CD4-positive, alpha-beta T cell treated with Interleukin-15 for 1 hour (primary cell): ENCODE measurements around the gene ASB5.
"Not testable (repeated sequence)": the region's sequence is repeated elsewhere in the genome, so short reads cannot be mapped to it uniquely, and the experiment has no call there.

Experiments used
- DNase-seq: peaks from one replicate; pipeline ENCODE4 v3.0.0-alpha.2; 2020

Gene ASB5

GRCh38 chr4:176268963-176269362 is at the start of gene ASB5:
Gene ASB5 (minus strand): TSS chr4:176269222. CDS start chr4:176269108, 114 bp downstream.
- DNase-seq, result no peak

GRCh38 chr4:176313596-176314336 is 44.7 kb upstream of the ASB5 start:
- DNase-seq, result no peak

DNA sequence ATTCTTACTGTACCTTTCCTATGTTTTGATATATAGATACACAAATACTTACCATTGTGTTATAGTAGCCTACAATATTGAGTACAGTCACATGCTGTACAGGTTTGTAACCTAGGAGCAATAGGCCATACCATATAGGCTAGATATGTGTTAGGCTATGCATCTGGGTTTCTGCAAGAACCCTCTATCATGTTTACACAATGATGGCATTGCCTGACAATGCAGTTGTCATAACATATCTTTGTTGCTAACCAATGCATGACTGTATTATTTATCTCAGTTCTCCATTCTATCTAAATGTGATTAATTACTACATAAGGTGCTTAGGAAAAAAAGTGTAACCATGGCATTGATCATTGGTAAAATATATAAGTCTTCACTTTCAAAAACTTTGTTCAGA is 40.8 kb upstream of the ASB5 start:
- DNase-seq, result no peak

- DNase-seq, result no peak
Measured at GRCh38 chr4:176309046-176309445, 40.0 kb upstream of the ASB5 start.

- DNase-seq, result no peak
Measured at GRCh38 chr4:176308441-176308840, 39.4 kb upstream of the ASB5 start.

DNA sequence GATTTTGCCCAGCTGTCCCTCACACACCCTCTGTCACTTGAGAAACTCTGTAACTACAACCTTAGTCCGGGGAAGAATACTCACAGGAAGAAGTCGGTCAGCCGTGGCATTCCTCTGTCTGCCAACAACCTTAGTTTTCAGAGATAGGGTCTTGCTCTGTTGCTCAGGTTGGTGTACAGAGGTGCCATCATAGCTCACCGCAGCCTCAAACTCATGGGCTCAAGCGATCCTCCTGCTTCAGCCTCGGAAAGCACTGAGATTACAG is 38.6 kb upstream of the ASB5 start:
- no peak for DNase-seq

GRCh38 chr4:176306837-176307665 is 38.0 kb upstream of the ASB5 start:
- no peak for DNase-seq

DNA sequence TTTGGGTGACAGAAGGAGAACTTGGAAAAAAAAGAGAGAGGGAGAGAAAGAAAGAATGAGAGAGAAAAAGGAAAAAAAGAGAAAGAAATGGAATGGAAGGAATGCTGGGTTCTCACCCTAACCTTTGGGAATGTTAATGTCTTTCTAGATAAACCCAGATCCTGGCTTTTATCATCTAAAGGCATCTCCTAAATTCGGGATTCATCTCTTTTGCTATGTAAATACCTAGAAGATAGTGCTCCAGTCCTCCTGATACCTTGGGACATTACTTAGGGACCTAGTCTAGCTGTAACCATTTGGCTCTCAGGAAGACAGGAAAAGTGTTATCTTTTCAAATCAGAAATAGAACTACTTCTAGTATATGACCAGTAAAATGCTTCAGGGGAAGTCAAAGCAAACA is 34.9 kb upstream of the ASB5 start:
- no peak for DNase-seq

DNA sequence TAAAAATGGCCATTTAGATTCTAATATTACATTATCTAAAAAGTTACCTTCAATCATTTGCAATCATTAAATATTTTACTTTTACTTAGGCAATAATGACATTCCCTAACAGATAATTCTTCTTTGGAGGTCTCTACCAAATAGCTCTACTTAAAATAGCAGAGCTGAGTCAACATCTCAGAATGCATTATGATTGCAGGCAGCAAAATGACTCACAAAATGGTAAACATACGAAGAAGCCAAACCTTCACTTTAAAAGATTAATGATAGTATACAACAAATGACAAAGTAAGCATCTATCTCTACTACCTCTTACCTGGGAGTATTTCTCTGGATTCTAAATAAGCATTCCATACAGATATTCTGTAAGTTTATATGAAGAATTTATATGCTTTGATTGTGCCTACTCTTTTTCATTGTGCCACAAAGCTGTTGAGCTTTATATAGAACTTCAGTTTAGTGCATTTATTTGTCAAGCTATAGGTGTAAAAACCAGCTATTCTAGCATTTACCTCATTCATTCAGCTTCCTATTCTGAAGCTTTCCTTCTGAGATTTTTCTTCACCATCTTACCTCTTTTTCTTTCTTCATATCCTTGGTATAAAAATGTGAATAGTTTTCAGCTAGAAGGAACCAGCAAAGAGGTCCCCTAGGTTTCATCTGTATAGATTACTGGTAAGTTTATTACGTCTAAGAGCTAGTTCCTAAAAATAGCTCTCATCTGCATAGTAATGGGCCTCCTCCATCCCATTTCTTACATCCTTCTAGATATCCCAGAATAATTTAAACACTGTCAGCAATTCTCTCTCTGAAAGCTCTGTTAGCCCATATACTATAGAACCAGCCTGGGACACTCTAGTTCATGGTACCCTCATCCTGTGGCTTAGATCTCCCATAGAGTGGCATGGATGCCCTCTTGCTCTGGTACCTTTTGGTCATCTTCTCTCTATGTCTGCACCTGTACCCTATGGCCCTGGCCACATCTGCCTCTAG is 33.6 kb upstream of the ASB5 start:
- DNase-seq, result no peak

- no peak for DNase-seq
Measured at GRCh38 chr4:176300565-176300964, 31.5 kb upstream of the ASB5 start.

DNA sequence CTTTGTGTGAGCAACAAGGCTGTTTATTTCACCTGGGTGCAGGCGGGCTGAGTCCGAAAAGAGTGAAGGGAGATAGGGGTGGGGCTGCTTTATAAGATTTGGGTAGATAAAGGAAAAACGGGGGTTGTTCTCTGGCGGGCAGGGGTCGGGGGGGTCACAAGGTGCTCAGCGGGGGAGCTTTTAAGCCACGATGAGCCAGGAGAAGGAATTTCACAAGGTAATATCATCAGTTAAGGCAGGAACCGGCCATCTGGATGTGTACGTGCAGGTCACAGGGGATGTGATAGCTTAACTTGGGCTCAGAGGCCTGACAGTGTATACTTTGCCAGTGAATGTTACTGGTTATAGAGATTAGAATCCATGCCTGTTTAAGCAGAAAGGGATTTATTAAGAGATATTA is 31.0 kb upstream of the ASB5 start:
- DNase-seq, result no peak

DNA sequence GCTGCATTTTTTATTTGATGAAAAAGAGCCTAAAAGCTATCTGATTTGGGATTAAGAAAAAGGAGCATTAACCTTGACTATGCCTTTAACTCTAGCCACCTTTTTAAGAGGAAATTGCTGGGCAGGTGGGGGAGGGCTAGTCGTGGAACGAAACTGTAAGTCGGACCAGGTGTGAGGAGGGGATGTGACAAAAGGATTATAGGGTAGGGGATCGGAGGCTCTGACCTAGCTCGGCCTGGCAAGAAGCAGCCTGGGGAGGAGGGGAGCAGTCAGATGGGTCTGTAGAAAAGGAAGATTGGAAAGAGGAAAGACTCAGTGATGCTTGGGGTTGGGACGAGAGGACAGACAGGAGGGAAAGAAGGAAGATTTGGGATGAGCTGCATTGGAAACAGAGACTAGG is 29.6 kb upstream of the ASB5 start:
- DNase-seq, result no peak

GRCh38 chr4:176295907-176296306 is 26.9 kb upstream of the ASB5 start:
- not testable (repeated sequence) for DNase-seq

DNA sequence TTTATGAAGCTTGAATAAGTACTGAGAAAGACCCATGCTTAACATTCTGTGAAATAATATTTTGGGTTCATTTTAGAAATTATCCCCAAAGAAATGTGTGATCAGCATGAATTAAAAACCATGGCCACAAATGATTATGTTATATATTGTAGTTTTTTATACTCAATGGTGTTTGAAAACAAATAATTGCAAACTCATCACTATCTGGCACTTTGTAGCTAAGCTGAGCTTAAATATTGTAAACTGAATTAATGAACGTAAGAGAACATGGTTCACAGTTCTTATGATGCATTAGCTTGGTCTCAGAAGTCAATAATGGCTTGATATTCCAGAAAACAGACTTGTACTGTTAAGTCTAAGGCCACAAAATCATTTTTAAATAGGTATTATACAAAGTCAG is 24.6 kb upstream of the ASB5 start:
- DNase-seq, result no peak

DNA sequence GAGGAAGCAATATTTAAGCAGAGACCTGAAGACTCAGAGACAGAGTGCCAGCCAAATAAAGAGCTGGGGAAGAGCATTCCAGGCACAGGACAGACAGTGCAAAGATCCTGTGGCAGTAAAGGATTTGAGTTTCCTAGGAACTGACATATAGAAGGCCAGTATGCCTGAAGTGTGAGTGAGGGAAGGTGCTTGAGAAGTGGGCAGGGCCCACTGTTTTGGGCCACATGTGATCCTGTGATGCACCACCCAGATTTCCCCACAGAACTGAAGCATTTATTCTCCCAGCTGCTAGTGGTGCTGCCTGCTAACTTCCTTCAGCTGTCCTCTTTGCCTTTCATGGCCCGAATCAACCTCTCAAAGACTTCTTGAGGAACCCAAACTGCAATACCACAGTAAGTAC is 23.9 kb upstream of the ASB5 start:
- no peak for DNase-seq

- DNase-seq, result no peak
Measured at GRCh38 chr4:176291748-176292147, 22.7 kb upstream of the ASB5 start.

DNA sequence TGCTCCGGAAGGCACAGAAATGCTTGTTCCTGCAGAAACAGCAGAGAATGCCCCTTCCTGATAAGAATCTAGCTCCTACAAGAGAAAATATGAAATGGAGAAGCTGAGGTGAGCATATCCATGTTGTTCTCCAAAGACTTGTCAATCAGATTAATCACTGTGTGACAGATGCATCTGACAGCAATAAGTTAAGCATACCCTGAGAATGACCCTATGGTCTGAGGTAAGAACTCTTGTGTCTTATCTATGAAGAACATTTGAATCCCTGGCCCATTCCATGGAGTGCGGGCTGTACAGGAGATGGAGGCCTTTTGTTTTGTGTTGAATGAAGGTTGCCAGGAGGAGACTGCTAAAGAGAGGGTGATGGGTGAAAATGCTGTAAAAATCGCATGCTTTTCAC is 21.5 kb upstream of the ASB5 start:
- no peak for DNase-seq

- no peak for DNase-seq
Measured at GRCh38 chr4:176289561-176289960, 20.5 kb upstream of the ASB5 start.

DNA sequence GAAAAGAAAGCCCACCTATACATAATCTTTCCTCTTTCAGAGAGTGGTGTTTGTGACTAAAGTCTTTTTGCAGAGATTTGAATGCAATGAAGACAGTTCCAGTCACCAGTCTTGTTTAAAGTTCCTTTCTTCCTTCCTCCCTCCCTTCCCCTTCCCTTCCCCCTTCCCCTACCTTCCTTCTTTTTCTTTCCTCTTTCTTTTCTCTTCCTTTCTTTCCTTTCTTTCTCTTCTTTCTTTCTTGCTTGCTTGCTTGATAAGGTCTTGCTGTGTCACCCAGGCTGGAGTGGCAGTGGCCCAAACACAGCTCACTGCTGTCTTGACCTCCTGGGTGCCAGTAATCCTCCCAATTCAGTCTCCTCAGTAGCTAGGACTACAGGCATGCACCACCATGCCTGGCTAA is 19.0 kb upstream of the ASB5 start:
- DNase-seq, result no peak

- no peak for DNase-seq
Measured at GRCh38 chr4:176287546-176287945, 18.5 kb upstream of the ASB5 start.

GRCh38 chr4:176286728-176287127 is 17.7 kb upstream of the ASB5 start:
- no peak for DNase-seq

- not testable (repeated sequence) for DNase-seq
Measured at GRCh38 chr4:176279560-176279959, 10.5 kb upstream of the ASB5 start.

- DNase-seq, result no peak
Measured at GRCh38 chr4:176277162-176277904, 8.3 kb upstream of the ASB5 start.
